Smooth muscle cell (in vitro differentiated cells): Measurements from ENCODE around the gene MATCAP1. TPM values are rescaled to one million over a fixed set of nuclear protein-coding genes. Genes with fewer than 3 reads are reported as not detected.

Experiments used
- DNase-seq: peaks from one replicate; lab custom pipeline; 2025; ENCODE audit not compliant: unreplicated experiment; lab: John Stamatoyannopoulos, UW
- H2AFZ ChIP-seq: fragments of 200-600 bp; sonication (generic); 2 replicates; pipeline ENCODE4 v1.6.0; 2016; ENCODE audit warnings: antibody characterized with exemption, low read depth, mild to moderate bottlenecking
- H3F3A ChIP-seq: fragments of 200-600 bp; sonication (generic); 2 replicates; pipeline ENCODE4 v1.6.0; 2017; ENCODE audit warnings: antibody characterized with exemption, low read depth
- H3K27ac ChIP-seq: fragments of 200-600 bp; sonication (generic); 2 replicates; pipeline ENCODE4 v1.5.1; 2016; ENCODE audit warnings: low read depth, mild to moderate bottlenecking
- H3K27me3 ChIP-seq: fragments of 200-600 bp; sonication (generic); 2 replicates; pipeline ENCODE4 v1.6.1; 2016; ENCODE audit warnings: low read depth, mild to moderate bottlenecking
- H3K36me3 ChIP-seq: fragments of 200-600 bp; sonication (generic); 2 replicates; pipeline ENCODE4 v1.5.1; 2016; ENCODE audit warnings: low read depth
- H3K4me1 ChIP-seq: fragments of 200-600 bp; sonication (generic); 2 replicates; pipeline ENCODE4 v1.5.1; 2016; ENCODE audit warnings: low read depth
- H3K4me2 ChIP-seq: fragments of 200-600 bp; sonication (generic); 2 replicates; pipeline ENCODE4 v1.6.0; 2016; ENCODE audit warnings: mild to moderate bottlenecking
- H3K4me3 ChIP-seq: fragments of 200-600 bp; sonication (generic); 2 replicates; pipeline ENCODE4 v1.5.1; 2016; ENCODE audit warnings: mild to moderate bottlenecking
- H3K79me2 ChIP-seq: fragments of 200-600 bp; sonication (generic); 2 replicates; pipeline ENCODE4 v1.6.0; 2016; ENCODE audit warnings: low read depth, mild to moderate bottlenecking
- H3K9ac ChIP-seq: fragments of 200-600 bp; sonication (generic); 2 replicates; pipeline ENCODE4 v1.6.0; 2016; ENCODE audit warnings: low read depth
- H3K9me3 ChIP-seq: fragments of 200-600 bp; sonication (generic); replicated peaks from 2 replicates; pipeline ENCODE4 v1.5.1; 2016; ENCODE audit warnings: low read depth
- H4K20me1 ChIP-seq: fragments of 200-600 bp; sonication (generic); 2 replicates; pipeline ENCODE4 v1.6.0; 2016; ENCODE audit warnings: low read depth
- CTCF ChIP-seq: fragments of 200-600 bp; sonication (generic); IDR thresholded peaks from 2 replicates; pipeline ENCODE4 v1.5.1; 2017; ENCODE audit warnings: borderline replicate concordance, mild to moderate bottlenecking, antibody characterized with exemption; ENCODE audit not compliant: insufficient read depth, poor library complexity, severe bottlenecking
- WGBS: methylation state at CpG from one replicate; pipeline ENCODE4 v1.1.7; 2016; ENCODE audit warnings: low lambda C conversion rate; 5-methylcytosine and 5-hydroxymethylcytosine counted together
- polyA plus RNA-seq: library from polyadenylated mRNA; unstranded; fragments of >200 nt; fragmentation: Nextera tagmentation; extraction: Ambion mirVana; gene quantifications from 2 replicates; pipeline ENCODE4 v1.2.1, GENCODE V29; 2016
- total RNA-seq: library from RNA; depleted of rRNA; stranded (reverse); fragments of >200 nt; gene quantifications from 2 replicates; pipeline ENCODE4 v1.2.3, GENCODE V29; 2014

Gene MATCAP1
- total and polyA plus RNA-seq, 2 experiments from 2014 or later = 24.0 to 24.7 TPM

GRCh38 chr16:67165121-67166078 lies 18.4 kb downstream of the MATCAP1 start:
- Histone ChIP-seq H3K27me3 (peaks cover 65% of the 10 kb centered on the region), H3K27ac (no peak overlapping the region), H3K9ac (no peak overlapping the region), H4K20me1 (peaks cover 29% of the 10 kb centered on the region), H3K4me1 (peaks cover 24% of the 10 kb centered on the region), H3K4me3 (no peak overlapping the region), H3K9me3 (no peaks in the 10 kb centered on the region), H2AFZ (no peak overlapping the region), H3K36me3 (no peaks in the 10 kb centered on the region), H3K4me2 (peak overlapping the region; percentile 87), H3F3A (peaks cover 7% of the 10 kb centered on the region), H3K79me2 (no peaks in the 10 kb centered on the region)
- 8% methylated on average over 61 of the region's 85 CpGs for WGBS
- no peak for DNase-seq
- no peak for TF ChIP-seq CTCF

GRCh38 chr16:67164599-67165061 lies 19.1 kb downstream of the MATCAP1 start, which contains the start of gene HSF4:
Gene HSF4 (plus strand): TSS chr16:67164745. CDS start chr16:67164812, 67 bp downstream.
- Histone ChIP-seq H2AFZ (no peak within 1 kb of the TSS), H3K4me2 (peak within 1 kb of the TSS; percentile 87), H3K27me3 (peaks cover 65% of the 10 kb centered on the region)

GRCh38 chr16:67163999-67164558 lies 19.7 kb downstream of the MATCAP1 start:
- Histone ChIP-seq H3K4me2 (peak overlapping the region; percentile 87), H3K9ac (no peak overlapping the region), H3K9me3 (no peaks in the 10 kb centered on the region), H3K27ac (no peak overlapping the region), H3K4me1 (peaks cover 13% of the 10 kb centered on the region), H2AFZ (no peak overlapping the region), H3K27me3 (peaks cover 65% of the 10 kb centered on the region), H3K36me3 (no peaks in the 10 kb centered on the region), H3K4me3 (peak overlapping the region; percentile 40), H4K20me1 (peaks cover 29% of the 10 kb centered on the region), H3F3A (no peaks in the 10 kb centered on the region), H3K79me2 (no peaks in the 10 kb centered on the region)
- no peak for DNase-seq
- WGBS = 6% methylated on average over 34 of the region's 34 CpGs
- no peak for TF ChIP-seq CTCF

More at GRCh38 chr16:67164599-67165061, 19.1 kb downstream of the MATCAP1 start, which contains the start of gene HSF4:
- Histone ChIP-seq H3K4me1 (peaks cover 19% of the 10 kb centered on the region), H3K9ac (no peak within 1 kb of the TSS), H4K20me1 (peaks cover 29% of the 10 kb centered on the region), H3K9me3 (no peaks in the 10 kb centered on the region), H3K4me3 (peak within 1 kb of the TSS; percentile 40), H3K36me3 (no peaks in the 10 kb centered on the region), H3F3A (peaks cover 2% of the 10 kb centered on the region), H3K27ac (no peak within 1 kb of the TSS), H3K79me2 (no peaks in the 10 kb centered on the region)
- 4% methylated on average over 33 of the region's 41 CpGs for WGBS
- TF ChIP-seq CTCF = no peak
- DNase-seq = no peak
